DMS 273 treated with DMSO at 0.1 percent for 48 hours (cell line): ENCODE results near the gene SLC44A4.
"Not testable (repeated sequence)": the region's sequence is repeated elsewhere in the genome, so short reads cannot be mapped to it uniquely, and the experiment has no call there.

Source experiments
- DNase-seq: peaks from one replicate; lab custom pipeline; 2025; lab: John Stamatoyannopoulos, UW

SLC44A4 gene

DNA sequence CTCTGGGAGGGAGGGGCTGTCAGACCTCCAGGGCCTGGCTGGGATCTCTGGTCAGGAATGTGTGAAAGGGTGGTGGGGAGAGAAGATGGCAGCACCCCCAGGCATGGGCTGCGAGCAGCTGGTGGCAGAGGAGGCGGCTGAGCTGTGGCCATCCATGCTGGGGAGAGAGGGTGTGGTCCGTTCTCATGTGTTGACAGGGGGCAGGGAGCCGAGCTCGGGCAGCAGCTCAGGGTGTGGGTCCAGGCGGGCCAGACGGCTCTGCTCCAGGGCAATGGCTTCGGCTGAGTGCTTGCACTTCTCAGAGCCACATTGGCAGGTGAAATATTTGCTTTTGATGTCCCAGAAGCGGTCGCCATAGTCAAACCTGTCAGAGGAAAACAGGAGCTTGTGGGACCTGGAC lies 1.1 kb upstream of the SLC44A4 start:
- no peak for DNase-seq

DNA sequence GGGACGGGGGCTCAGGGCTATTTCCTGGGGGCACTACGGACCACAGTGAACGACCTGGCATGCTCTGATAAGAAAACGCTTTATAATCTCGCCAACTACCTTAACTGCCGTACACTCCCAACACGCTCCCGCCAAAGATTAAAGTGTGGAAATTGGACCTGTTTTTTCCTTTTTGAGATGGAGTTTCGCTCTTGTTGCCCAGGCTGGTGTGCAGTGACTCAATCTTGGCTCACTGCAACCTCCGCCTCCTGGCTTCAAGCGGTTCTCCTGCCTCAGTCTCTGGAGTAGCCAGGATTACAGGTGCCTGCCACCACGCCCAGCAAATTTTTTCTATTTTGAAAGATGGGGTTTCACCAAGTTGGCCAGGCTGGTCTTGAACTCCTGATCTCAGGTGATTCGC lies 346 bp upstream of the SLC44A4 start:
- DNase-seq, result no peak

DNA sequence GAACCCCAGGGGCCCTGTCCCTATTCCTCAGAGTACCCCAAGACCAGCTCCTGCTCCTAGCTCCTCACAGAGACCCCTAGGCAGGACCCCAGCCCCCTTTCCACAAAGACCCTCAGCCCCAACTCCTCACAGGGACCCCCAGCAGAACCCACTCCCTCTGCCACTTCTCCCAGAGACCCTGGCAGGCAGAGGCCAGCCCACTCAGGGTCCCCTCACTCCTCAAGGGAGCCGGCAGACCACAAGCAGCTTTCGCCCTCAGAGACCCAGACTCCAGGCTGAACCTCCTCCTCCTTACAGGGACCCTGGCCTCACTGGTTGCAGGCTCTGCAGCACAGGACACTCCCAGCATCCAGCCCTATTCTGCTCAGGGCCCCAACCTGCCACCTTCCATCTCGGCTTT lies 575 bp downstream of the SLC44A4 start:
- DNase-seq, result no peak

DNA sequence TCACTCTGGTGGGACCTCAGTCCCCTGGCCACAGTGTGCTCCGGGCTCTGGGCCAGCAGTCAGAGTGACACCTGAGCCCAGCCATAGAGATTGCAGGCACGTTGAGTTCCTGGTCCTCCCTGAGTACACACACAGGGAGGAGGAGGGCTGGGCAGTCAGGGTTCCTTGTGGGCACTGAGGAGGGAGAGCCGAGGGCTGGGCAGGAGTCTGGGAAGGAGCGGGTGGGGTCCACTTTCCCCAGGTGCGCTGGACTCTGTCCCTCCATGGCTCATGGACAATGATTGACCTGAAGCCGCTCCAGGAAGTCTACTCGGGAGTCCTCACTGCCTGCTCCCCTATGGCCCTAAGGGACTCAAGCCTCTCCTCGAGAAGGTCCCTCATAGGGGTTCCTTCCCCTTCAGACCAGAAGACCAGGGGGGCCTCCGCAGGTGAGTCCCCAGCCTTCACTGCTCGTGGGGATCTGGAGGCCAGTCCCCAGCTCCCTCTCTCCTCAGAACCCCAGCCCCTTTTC lies 1.1 kb downstream of the SLC44A4 start:
- DNase-seq, result no peak

DNA sequence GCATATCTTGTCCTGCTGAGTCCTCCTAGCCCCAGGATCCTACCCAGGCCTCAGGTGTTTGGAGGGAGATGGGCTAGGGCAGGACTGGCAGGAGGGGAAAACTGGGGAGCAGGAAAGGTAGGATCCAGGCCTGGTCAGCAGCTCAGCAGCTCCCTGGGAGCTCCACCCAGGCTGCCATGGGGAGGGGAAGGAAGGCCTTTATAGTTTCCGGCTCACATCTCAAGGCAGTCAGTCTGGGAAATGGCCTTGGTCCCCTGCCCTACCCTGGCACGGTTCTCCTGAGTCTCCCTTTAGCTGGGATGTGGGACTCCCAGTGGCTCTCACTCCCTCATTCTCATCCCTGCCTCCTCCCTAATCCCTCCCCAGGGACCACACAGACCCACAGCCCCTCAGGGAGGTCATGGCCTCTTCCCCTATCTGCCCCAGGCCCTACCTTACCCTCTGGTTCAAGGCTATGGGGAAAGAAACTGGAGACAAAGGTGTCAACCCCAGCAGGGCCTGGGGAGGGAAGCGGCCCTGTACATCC lies 1.6 kb downstream of the SLC44A4 start:
- DNase-seq, result no peak

DNA sequence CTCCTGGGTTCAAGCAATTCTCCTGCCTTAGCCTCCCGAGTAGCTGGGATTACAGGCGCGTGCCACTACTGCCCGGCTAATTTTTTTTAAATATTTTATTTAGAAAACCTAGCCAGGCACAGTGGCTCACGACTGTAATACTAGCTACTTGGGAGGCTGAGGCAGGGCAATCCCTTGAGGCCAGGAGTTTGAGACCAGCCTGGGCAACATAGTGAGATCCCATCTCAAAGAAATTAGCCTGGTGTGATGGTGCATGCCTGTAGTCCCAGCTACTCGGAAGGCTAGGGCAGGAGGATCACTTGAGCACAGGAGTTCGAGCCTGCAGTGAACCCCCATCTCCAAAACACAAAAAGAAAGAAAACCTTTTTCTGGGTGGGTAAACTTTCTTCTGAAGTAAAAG lies 2.4 kb downstream of the SLC44A4 start:
- DNase-seq, result no peak

DNA sequence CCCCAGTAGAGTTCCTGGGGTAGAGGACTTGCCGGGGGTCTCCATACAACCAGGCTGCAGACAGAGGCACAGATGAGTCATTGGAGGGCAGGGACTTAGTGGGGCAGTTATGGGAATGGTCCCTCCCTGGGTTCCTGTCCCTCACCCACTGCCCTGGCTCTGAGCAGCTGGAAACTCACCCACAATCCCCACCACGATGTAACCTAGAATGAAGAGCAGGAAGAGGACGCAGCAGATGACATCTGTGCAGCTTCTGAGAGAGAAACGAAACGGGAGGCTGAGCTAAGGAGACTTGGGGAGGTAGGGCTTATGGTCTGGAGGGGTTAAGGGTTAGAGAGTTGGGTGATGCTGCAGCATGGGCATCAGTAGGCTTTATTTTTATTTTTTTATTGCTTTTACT lies 2.9 kb downstream of the SLC44A4 start:
- DNase-seq, result no peak

DNA sequence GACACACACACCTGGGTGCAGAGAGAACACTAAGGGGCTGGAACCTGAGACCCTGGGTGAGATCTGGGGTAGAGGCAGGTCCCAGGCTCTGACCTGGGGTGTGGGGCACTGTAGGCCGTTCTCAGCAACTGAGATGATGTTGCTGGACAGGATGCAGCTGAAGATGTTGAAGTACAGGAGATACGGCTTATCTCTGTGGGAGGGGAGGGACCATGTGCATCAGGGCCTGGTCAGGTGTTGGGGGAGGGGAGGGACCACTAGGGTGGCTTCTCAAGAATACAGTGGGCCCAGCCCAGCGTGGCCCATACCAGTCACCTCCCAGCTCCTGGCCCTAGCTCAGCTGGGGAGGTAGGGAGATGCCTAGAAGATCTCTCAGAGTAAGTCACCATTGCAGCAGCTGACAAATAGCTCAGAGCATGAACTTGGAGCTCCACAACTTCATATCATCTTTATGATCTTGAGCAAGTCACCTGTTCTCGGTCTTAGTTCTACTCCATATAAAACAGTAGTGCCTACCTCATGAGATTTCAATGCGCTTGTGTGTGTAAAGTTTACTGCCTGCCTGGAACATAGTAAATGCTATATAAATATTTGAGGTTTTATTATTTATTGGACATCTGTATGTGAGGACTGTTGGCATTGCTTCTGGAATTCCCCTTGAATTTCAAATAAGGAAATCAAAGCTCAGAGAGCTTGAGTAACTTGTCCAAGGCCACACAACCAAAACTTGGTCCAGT lies 3.8 kb downstream of the SLC44A4 start:
- no peak for DNase-seq

DNA sequence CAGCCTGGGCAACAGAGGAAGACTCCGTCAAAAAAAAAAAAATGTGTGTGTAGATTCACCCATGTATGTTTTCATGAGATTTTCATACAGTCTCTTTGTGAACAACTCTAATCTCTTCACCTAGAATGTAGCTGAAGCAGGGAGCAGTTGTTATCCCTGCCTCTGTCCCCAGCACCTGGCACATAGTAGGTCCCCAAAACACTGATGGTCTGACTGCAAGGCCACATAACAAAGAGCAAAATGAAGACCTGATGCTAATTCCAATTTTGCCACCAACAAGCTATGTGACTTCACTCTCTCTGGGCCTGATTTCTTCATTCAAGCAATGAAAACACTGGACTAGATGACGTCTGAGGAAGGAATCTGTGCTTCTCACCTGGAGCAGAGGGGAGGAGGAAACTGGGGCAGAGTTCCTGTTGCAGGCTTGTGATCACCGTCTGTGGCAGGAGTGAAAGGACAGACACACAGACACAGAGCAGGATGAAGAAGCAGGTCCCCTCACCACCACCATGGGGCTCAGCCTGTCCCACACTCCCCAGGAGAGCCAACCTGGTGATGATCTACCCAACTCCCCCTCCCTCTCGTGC lies 4.6 kb downstream of the SLC44A4 start:
- no peak for DNase-seq

DNA sequence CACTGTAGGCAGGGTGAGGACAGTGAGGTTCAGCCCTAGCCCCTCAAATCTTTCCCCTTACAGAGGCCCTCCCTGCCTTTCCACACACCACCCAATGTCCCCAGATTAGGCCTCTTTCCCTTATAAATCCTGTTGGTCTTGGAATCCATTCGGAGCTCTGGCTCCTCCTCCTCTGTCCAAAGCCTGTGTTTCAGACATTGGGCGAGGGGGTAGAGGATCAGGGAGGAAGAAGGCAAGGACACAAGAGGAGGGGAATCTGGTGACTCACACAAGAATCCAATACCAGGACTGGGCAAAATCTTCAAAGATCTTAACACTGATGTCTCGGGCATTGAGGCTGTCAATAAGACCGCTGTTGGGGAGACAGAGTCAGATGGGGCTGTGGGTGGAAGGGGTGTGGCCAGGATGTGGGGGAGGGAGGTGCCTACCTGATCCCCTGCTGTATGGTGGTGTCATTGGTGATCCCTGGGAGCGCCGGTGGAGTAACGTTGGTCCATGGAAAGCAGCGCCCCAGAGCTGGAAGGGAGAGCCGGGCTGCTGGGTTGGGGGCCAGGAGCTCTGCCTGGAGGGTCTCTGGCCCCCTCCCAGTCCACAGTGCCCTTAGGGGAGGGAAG lies 7.6 kb downstream of the SLC44A4 start:
- no peak for DNase-seq

DNA sequence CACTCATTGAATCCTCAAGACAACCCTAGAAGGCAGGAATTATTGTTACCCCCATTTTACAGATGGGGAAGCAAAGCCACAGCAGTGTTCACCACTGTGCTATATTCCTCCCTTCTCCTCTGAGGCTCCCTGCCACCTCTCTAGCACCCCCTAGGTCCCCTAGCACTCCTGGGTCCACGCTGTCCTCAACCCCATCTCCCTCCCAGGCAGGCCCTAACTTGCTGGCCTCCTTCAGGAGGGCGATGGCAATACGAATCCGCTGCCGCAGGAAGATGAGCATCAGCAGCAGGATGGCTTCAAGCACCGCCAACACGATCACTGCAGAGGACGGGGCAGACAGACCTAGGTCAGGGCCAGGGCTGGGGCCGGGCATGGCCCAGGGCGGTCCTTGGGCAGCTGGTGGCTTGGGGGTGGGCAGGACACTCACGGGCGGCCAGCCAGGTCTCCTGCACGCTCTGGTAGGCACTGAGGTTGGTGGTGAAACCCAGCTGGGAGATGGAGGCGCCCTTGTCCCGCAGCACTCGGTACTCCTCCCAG lies 8.3 kb downstream of the SLC44A4 start:
- DNase-seq, result no peak

DNA sequence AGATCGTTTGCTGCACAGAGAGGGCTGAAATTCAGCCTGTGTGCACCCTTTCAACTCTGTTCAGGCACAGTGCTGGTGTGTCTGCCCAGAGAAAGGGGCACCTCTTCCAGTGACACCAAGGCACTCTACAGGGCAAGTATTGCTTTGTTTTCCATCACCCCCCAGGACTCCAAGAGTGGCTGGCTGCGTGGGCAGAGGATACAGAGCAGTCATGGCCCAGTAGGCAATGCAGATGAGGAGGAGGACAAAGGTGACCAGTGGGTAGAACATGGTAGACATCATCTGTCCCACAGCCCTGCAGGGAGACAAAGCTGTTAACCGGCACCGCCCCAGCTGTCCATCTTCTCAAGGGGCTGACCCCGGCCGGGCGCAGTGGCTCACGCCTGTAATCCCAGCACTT lies 9.5 kb downstream of the SLC44A4 start:
- no peak for DNase-seq

DNA sequence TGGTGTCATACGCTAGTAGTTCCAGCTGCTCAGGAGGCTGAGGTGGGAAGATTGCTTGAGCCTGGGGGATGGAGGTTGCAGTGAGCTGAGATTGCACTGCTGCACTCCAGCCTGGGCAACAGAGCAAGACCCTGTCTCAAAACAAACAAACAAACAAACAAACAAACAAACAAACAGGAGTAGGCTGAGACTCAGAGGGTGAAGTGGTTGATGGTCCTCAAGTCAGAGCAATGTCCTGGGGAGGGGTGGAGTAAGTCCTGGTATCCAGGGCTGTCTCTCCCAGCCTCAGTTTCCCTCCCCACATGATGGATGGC lies 10.2 kb downstream of the SLC44A4 start:
- not testable (repeated sequence) for DNase-seq

DNA sequence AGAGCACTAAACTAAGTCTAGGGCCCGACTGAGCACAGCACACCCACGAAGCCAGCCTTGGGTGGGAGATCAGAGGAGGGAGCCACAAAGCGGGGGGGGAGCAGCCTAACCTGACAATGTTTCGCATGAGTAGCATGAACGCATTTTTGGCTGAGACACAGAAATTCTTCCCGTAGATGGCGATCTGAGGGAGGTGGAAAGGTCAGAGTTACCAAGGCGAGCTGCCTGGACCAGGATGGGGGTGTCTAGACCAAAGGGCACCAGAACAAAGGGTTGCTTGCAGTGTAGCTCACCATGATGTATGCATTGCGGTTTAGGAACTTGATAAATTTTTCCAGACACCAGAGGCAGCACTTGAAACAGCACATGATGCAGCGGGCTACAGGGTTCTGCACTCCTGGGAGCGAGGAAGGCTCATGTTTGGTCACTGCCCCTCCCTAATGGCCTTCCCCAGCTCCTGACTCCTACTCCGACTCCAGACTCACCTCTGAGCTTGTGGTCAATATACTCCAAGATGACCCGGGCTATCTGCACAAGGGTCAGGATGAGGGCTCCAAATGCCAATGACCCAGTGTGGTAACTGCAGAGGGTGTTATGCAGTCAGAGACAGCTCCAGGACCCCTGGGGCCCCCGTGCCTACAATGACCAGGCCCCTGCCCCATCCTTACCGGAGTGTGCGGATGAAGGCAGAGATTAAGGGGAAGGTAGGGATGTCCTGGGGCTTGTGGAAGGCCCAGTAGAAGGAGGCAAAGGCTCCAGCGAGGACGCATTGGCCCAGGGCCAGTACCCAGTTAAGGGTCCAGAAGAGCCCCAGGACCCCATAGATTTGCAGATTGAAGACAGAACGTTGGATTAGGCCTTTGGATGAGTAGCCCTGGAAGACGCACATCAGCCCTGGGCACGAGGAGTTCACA lies 13.3 kb downstream of the SLC44A4 start:
- no peak for DNase-seq

DNA sequence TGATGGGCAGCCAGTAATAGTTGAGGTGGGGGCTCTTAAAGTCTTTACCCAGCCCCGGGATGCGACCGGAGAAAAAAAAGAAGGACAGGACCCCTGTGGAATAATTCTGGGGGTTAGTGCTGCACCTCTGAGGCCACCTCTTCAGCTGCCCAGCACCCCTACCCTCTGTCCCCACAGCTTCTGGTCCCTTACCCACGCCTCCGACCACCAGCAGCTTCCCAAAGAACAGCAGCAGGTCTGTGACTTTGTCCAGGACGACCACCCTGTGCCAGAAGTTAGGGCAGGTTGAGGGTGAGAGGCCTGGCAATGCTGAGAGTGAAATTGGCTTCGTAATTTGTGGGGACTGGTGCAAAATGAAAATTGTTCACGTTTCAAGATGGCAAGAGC lies 14.0 kb downstream of the SLC44A4 start:
- no peak for DNase-seq

DNA sequence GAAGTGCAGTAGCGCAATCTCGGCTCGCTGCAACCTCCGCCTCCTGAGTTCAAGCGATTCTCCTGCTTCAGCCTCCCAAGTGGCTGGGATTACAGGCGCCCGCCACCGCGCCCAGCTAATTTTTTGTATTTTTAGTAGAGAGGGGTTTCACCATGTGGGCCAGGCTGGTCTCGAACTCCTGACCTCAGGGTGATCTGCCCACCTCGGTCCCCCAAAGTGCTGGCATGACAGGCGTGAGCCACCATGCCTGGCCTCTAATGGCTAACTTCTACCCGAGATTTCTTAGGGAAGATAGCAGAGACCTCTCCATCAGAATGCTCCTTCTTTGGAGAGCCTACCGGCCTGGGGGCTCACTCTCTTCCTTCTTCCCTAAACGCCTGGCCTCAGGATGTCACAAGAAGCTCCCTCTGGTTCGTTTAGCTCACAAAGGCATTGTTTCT lies 14.7 kb downstream of the SLC44A4 start:
- not testable (repeated sequence) for DNase-seq

DNA sequence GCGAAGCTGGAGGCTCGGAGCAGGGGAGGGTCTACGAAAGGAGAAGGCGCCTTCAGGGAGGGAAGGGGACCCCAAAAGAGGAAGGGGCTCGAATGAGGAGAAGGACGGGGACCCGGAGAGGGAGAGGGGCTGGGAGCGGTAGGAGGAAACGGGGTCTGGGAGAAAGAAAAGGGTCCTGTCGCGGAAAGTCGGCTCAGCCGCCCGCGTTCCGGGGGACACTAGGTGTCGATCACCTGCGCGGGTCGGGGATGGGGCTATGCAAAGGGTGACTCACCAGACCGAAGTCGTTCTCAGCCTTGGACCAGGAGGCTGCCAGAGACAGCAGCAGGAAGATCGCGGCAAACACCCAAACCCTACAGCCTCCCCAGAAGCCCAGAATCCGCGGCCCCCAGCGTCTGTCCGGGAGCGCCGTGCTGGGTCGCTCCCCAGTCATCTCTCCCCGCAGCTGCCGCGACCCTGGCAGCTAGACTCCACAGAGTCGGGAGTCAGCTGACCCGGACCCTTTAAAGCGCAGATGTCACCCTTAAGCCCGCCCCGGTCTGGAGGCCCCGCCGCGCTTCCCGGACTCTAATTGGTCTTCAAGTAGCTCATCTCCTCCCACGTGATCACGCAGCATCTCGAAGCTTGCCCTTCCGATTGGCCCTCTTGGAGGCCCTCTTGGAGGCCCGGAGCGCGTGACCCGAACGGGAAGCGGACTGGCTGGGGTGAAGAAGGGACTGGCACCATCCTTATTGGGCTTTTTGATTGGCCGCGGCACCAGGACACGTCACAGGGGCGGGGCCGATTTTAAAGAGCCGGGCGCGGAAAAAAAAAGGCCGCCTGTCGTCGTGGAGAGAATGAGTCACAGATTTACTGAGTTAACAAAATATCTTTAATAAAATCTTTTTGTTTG lies 16.2 kb downstream of the SLC44A4 start, which contains the start of gene NEU1:
Gene NEU1 (minus strand): TSS at position 478 of the 892 bp plus-strand sequence. CDS start 45 bp downstream, at position 433.
- peak; percentile 99 for DNase-seq

DNA sequence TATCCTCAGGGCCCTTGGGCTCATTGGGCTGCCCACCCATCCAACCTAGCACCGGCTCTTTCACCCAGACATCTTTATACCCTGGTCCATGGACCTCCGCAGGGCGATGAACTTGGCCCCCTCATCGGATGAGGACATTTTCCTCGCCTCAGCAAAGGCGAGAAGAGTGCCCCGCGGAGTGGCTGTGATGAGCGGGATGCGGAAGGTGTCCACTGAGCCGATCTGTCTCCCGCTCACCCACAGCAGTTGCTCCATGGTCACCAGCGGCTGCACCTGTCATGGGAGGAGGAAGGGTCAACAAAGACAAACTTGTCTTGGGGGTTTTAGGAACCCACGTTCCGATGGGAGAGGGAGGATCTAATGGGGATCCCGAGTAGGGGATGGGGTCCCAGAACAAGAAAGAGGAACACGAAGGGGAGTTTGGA lies 16.9 kb downstream of the SLC44A4 start:
- no peak for DNase-seq

DNA sequence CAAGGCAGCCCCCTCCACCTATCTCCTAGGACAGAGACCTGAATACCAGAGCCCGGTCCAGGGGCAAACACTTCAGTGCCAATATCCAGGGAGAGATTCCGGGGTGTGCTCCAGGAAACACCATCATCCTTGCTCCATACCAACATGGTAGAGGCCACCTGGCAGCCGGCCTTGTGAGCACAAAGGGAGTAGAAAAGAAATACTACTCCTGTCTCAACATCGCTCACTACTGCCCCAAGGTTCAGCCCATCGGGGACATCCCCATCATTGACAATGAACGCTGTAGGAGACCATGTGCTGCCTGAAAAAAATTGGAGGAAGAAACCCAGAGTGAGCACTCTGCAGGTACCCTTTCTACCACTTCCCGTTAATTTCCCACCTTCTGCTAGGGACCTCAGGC lies 17.6 kb downstream of the SLC44A4 start:
- DNase-seq, result no peak

DNA sequence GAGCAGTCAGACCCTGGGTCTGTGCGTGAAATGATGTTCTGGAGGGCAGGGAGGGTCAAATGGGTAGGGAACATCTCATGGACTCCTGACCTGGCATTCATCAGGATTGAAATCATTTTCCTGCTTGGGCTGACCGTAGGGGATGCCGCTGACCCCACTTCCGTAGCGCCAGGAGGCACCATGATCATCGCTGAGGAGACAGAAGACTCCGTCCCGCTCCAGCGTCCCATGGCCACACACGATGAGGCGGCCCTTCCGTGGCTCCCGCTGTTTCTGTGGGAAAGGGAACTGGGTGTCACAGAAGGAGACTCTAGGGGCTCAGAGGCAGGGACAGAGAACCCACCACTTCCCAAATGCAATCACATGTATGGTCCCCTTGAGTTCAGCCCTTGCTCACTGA lies 18.4 kb downstream of the SLC44A4 start:
- DNase-seq, result no peak

DNA sequence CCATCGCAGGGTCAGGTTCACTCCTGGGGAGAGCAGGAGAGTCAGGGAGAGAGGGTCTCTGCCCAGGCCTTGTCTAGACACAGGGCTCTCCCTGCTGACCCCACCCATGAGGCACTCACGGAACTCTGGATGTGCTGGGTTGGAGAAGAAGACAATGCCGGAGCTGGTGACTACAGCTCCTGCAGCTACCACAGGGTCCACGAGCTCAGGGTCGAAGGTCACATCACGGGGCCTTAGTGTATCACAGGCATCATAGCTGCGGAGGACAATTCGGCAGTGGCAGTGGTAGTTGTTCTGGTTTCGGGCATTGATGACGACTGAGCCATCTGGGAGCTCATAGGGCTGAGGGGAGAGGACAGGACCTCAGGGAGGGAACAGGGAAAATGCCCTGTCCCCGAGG lies 18.9 kb downstream of the SLC44A4 start:
- no peak for DNase-seq
